HepG2 (cell line): ENCODE measurements around the gene SERAC1. TPM values are rescaled to one million over a fixed set of nuclear protein-coding genes. Genes with fewer than 3 reads are reported as not detected.
A peak's percentile ranks its signal among the peaks of the same experiment; 100 is the strongest.

Experiments
- CBX5 ChIP-seq: sonication (generic); formaldehyde crosslinking; IDR thresholded peaks from 2 replicates; pipeline ENCODE4 v1.4.0; 2020; ENCODE audit warnings: missing genetic modification reagents, borderline replicate concordance
- DNMT3B ChIP-seq: conservative IDR thresholded peaks from 2 replicates; pipeline ENCODE4 v1.6.1; 2016; ENCODE audit warnings: missing biosample characterization, control low read depth
- DZIP1 ChIP-seq: sonication (generic); formaldehyde crosslinking; IDR thresholded peaks from 2 replicates; pipeline ENCODE4 v1.5.0; 2020; ENCODE audit warnings: mild to moderate bottlenecking, missing genetic modification reagents
- ETV5 ChIP-seq: IDR thresholded peaks from 2 replicates; pipeline ENCODE4 v1.6.1; 2018; ENCODE audit warnings: missing biosample characterization, missing genetic modification reagents, inconsistent platforms, borderline replicate concordance
- FOSL2 ChIP-seq: sonication (generic); formaldehyde crosslinking; IDR thresholded peaks from 2 replicates; pipeline ENCODE4 v1.4.0; 2020; ENCODE audit warnings: missing genetic modification reagents
- FOXA3 ChIP-seq: IDR thresholded peaks from 2 replicates; pipeline ENCODE4 v1.6.1; 2016; ENCODE audit warnings: missing genetic modification reagents, missing compliant biosample characterization
- HNF1B ChIP-seq: sonication (generic); formaldehyde crosslinking; IDR thresholded peaks from 2 replicates; pipeline ENCODE4 v1.5.1; 2020; ENCODE audit warnings: mild to moderate bottlenecking, moderate library complexity, missing genetic modification reagents
- MTF2 ChIP-seq: sonication (generic); formaldehyde crosslinking; IDR thresholded peaks from 2 replicates; pipeline ENCODE4 v1.5.0; 2020; ENCODE audit warnings: missing genetic modification reagents, borderline replicate concordance
- NFAT5 ChIP-seq: sonication (generic); formaldehyde crosslinking; IDR thresholded peaks from 2 replicates; pipeline ENCODE4 v1.4.0; 2020; ENCODE audit warnings: missing genetic modification reagents
- NFE2L1 ChIP-seq: sonication (generic); formaldehyde crosslinking; IDR thresholded peaks from 2 replicates; pipeline ENCODE4 v1.4.0; 2020; ENCODE audit warnings: missing genetic modification reagents, mild to moderate bottlenecking, borderline replicate concordance
- PHF21A ChIP-seq: sonication (generic); formaldehyde crosslinking; IDR thresholded peaks from 2 replicates; pipeline ENCODE4 v1.5.0; 2020; ENCODE audit warnings: mild to moderate bottlenecking, missing genetic modification reagents
- RAD21 ChIP-seq: fragments of 450-650 bp; formaldehyde crosslinking; IDR thresholded peaks from 2 replicates; pipeline ENCODE4 v1.5.0; 2020; ENCODE audit warnings: mild to moderate bottlenecking
- RBM22 ChIP-seq: fragments of 200-400 bp; formaldehyde crosslinking; optimal IDR thresholded peaks from 2 replicates; pipeline ENCODE3; 2017; ENCODE audit warnings: mild to moderate bottlenecking, low read length, moderate library complexity
- SNAPC5 ChIP-seq: sonication (generic); formaldehyde crosslinking; IDR thresholded peaks from 2 replicates; pipeline ENCODE4 v1.8.1; 2023; ENCODE audit warnings: mild to moderate bottlenecking, missing genetic modification reagents, borderline replicate concordance
- ZMAT3 ChIP-seq: sonication (generic); formaldehyde crosslinking; conservative IDR thresholded peaks from 2 replicates; pipeline ENCODE4 v1.7.0; 2021; ENCODE audit warnings: missing genetic modification reagents
- ZNF629 ChIP-seq: sonication (generic); formaldehyde crosslinking; conservative IDR thresholded peaks from 2 replicates; pipeline ENCODE4 v1.5.0; 2020; ENCODE audit warnings: missing genetic modification reagents
- ZNF660 ChIP-seq: sonication (generic); formaldehyde crosslinking; IDR thresholded peaks from 2 replicates; pipeline ENCODE4 v1.5.1; 2020; ENCODE audit warnings: mild to moderate bottlenecking, low read depth, missing genetic modification reagents, borderline replicate concordance
- ZNF788 ChIP-seq: sonication (generic); formaldehyde crosslinking; IDR thresholded peaks from 2 replicates; pipeline ENCODE4 v1.5.0; 2020; ENCODE audit warnings: mild to moderate bottlenecking, missing genetic modification reagents, borderline replicate concordance
- polyA plus RNA-seq, 8 experiments: library from polyadenylated mRNA; depleted of rRNA in 3 of 8; stranded (reverse) in 7 of 8; unstranded in 1 of 8; fragments of >200 nt; fragmentation: Illumina TruSeq in 4 of 8; extraction: Trizol in 4 of 8; gene quantifications; 2 replicates each; pipeline versions ENCODE4 v1.2.1 to v1.2.3, GENCODE V29; 2011 to 2016; ENCODE audit warnings: low read depth in 4 of 8, missing spikeins in 1 of 8, mixed read lengths in 1 of 8; ENCODE audit not compliant: insufficient read depth in 1 of 8
- total RNA-seq, 5 experiments: library from RNA; depleted of rRNA; stranded (reverse); fragments of >200 nt; fragmentation: Illumina TruSeq; extraction: Trizol; gene quantifications; 2 replicates each; pipeline ENCODE4 v1.2.3, GENCODE V29; 2016; ENCODE audit warnings: low read depth in 1 of 5

Gene SERAC1
- total and polyA plus RNA-seq, 2 of the 13 experiments (the other 11 are each of a cell fraction or from before 2014, with no cell fraction given) = 4.5 to 8.1 TPM

- TF ChIP-seq ETV5 (CRISPR knock-in tag) (no peak), DNMT3B (CRISPR knock-in tag) (peak; percentile 63; the same call in 1 of the 2 replicates), NFAT5 (CRISPR knock-in tag) (no peak), RAD21 (peak; percentile 94), ZNF660 (CRISPR knock-in tag) (no peak), FOSL2 (peak; percentile 59), NFE2L1 (CRISPR knock-in tag) (no peak), PHF21A (peak; percentile 28; the same call in 1 of the 2 replicates), ZNF629 (CRISPR knock-in tag) (peak; percentile 18; the same call in 1 of the 2 replicates), HNF1B (peak; percentile 71; the same call in 1 of the 2 replicates), CBX5 (CRISPR knock-in tag) (0 out of 2 replicates have a peak, but pooled peaks have one; percentile 19), DZIP1 (CRISPR knock-in tag) (no peak), ZMAT3 (CRISPR knock-in tag) (0 out of 2 replicates have a peak, but pooled peaks have one; percentile 65), SNAPC5 (CRISPR knock-in tag) (no peak), FOXA3 (CRISPR knock-in tag) (peak; percentile 45), MTF2 (CRISPR knock-in tag) (no peak), ZNF788 (CRISPR knock-in tag) (no peak; the same call in 1 of the 2 replicates), RBM22 (peak; percentile 73)
These were observed 95.9 kb downstream of the SERAC1 start (continued) for GRCh38 chr6:158072083-158072721.
